Measurements from ENCODE around the gene MTG1.
"Not testable (repeated sequence)": the region's sequence is repeated elsewhere in the genome, so short reads cannot be mapped to it uniquely, and the experiment has no call there.

MTG1 gene

GRCh38 chr10:133379801-133380666 lies 13.9 kb upstream of the MTG1 start:
- Mint-ChIP-seq H3K4me1 (peaks cover 3% of the 10 kb centered on the region), H3K27ac (no peak overlapping the region), H3K36me3 (ENCODE audit: low read depth) (peaks cover 2% of the 10 kb centered on the region), H3K9me3 (no peaks in the 10 kb centered on the region), H3K27me3 (no peaks in the 10 kb centered on the region), H3K4me3 (peak overlapping the region; percentile 61)
- DNase-seq (no peak), ATAC-seq (no peak)

GRCh38 chr10:133381036-133381435 lies 12.9 kb upstream of the MTG1 start:
- no peak for ATAC-seq
- Mint-ChIP-seq H3K27ac (no peak overlapping the region), H3K4me1 (peaks cover 3% of the 10 kb centered on the region), H3K4me3 (no peak overlapping the region), H3K9me3 (no peaks in the 10 kb centered on the region), H3K36me3 (ENCODE audit: low read depth) (peaks cover 2% of the 10 kb centered on the region), H3K27me3 (no peaks in the 10 kb centered on the region)
- no peak for DNase-seq

DNA sequence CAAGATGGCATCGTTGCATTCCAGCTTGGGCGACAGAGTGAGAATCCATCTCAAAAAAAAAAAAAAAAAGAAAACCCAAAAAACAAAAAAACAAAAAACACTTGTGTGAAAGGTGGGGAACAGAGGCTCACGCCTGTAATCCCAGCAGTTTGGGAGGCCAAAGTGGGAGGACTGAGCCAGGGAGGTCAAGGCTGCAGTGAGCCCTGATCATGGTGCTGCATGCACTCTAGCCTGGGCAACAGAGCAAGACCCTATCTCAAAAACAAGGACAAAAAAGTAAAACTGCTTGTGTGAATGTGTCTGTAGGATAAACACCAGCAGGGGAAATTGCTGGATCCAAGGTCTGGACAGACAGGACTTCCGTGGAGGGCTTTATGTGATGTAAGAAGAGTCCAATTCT lies 10.4 kb upstream of the MTG1 start:
- Mint-ChIP-seq H3K36me3 (ENCODE audit: low read depth) (peaks cover 2% of the 10 kb centered on the region), H3K4me3 (no peak overlapping the region), H3K4me1 (peaks cover 10% of the 10 kb centered on the region), H3K27ac (no peak overlapping the region), H3K27me3 (no peaks in the 10 kb centered on the region), H3K9me3 (no peaks in the 10 kb centered on the region)
- no peak for ATAC-seq
- no peak for DNase-seq

GRCh38 chr10:133384071-133384470 lies 9.9 kb upstream of the MTG1 start:
- ATAC-seq (no peak), DNase-seq (no peak)
- H3K27me3 Mint-ChIP-seq: no peaks in the 10 kb centered on the region
- peaks cover 15% of the 10 kb centered on the region for H3K4me1 Mint-ChIP-seq
- H3K27ac Mint-ChIP-seq: no peak overlapping the region
- no peak overlapping the region for H3K4me3 Mint-ChIP-seq
- no peaks in the 10 kb centered on the region for H3K9me3 Mint-ChIP-seq
- H3K36me3 Mint-ChIP-seq (ENCODE audit: low read depth): peaks cover 2% of the 10 kb centered on the region

DNA sequence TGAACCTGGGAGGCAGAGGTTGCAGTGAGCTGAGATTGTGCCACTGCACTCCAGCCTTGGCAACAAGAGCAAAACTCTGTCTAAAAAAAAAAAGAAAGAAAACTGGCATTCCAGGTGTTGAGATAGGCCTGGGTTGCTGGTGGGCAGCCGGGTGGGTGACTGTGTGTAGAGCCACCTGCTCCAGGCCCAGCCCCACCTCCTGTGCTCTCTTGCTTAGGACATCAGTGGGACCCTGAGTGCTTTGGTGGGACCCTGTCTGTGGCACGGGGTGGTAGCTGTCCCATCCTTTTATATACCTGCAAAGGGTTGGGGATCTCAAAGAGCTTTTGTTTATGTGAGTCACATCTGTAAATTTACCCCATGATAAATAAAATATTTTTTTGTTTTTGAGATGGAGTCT lies 8.7 kb upstream of the MTG1 start:
- ATAC-seq (no peak), DNase-seq (no peak)
- H3K4me1 Mint-ChIP-seq: peaks cover 23% of the 10 kb centered on the region
- H3K27ac Mint-ChIP-seq: no peak overlapping the region
- no peak overlapping the region for H3K4me3 Mint-ChIP-seq
- H3K9me3 Mint-ChIP-seq: no peaks in the 10 kb centered on the region
- peaks cover 2% of the 10 kb centered on the region for H3K36me3 Mint-ChIP-seq (ENCODE audit: low read depth)
- H3K27me3 Mint-ChIP-seq: no peaks in the 10 kb centered on the region

GRCh38 chr10:133386951-133387350 lies 7.0 kb upstream of the MTG1 start:
- not testable (repeated sequence) for DNase-seq; H3K36me3 Mint-ChIP-seq (ENCODE audit: low read depth); ATAC-seq; H3K9me3 Mint-ChIP-seq; H3K4me3 Mint-ChIP-seq; H3K27ac Mint-ChIP-seq; H3K27me3 Mint-ChIP-seq
- peaks cover 37% of the 10 kb centered on the region for H3K4me1 Mint-ChIP-seq

DNA sequence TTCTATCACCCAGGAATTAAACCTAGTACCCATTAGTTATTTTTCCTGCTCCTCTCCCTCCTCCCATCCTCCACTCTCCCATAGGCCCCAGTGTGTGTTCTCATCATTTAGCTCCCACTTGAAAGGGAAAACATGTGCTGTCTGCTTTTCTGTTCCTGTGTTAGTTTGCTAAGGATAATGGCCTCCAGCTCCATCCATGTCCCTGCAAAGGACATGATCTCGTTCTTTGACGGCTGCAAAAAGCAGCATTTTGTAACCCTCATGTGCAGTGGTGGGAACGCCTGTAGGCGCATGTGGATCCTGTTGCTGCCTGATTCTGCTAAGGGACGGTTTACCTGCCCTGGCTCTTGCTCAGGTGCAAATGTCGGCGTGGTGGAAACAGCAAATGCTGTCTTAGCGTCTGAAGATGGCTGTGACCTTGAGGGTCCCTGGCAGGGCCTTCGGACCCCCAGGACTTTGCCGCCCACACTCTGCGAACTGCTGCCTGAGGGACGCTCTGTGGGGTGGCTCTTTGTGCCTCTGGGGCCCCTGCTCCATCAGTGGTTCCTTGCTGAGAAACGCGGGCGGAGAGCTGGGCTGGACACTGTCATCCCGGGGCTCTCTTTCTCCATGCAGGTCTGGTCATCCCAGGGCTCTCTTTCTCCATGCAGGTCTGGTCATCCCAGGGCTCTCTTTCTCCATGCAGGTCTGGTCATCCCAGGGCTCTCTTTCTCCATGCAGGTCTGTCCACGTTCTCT lies 5.6 kb upstream of the MTG1 start:
- DNase-seq (peak; percentile 2), ATAC-seq (no peak)
- peak overlapping the region; percentile 81 for H3K4me3 Mint-ChIP-seq
- H3K9me3 Mint-ChIP-seq: no peaks in the 10 kb centered on the region
- H3K36me3 Mint-ChIP-seq (ENCODE audit: low read depth): no peaks in the 10 kb centered on the region
- peaks cover 45% of the 10 kb centered on the region for H3K4me1 Mint-ChIP-seq
- peak overlapping the region; percentile 93 for H3K27ac Mint-ChIP-seq
- no peaks in the 10 kb centered on the region for H3K27me3 Mint-ChIP-seq

DNA sequence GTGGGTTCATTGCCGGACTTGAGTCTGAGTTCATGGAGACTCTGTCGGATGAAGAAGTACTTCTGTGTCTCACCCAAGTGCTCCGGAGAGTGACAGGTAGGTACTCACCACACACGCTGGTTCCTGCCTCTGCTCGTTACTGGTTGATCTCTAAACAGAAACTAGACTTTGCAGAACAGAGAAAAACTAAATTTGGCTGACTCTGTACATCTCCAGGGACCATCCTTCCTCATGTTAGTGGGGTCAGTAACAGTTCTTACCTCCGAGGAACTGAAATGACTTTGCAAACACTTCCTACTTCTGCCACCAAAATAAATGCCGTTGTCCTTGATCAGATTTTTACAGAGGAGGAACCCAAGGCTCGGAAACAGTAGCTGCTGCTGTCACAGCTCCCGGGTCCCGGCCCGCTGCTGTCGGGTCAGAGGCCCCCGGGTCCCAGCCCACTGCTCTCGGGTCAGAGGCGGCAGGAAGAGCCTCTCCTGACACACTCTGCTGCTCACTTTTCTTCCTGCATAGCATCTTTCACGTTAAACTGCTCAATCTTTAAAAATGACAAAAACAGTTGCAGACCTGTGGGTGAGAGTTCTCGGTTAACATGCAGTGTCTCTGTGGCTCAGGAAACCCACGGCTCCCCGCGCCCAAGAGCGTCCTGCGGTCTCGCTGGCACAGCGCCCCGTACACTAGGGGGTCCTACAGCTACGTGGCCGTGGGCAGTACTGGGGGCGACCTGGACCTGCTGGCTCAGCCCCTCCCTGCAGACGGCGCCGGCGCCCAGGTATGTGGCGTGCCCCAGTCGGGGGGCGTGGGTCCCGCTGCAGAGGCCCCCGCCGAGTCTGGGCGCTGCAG lies 4.8 kb upstream of the MTG1 start:
- H3K27ac Mint-ChIP-seq: peak overlapping the region; percentile 93
- H3K4me3 Mint-ChIP-seq: peak overlapping the region; percentile 81
- peaks cover 48% of the 10 kb centered on the region for H3K4me1 Mint-ChIP-seq
- ATAC-seq (peak; percentile 18), DNase-seq (peak; percentile 44)
- no peaks in the 10 kb centered on the region for H3K9me3 Mint-ChIP-seq
- H3K36me3 Mint-ChIP-seq (ENCODE audit: low read depth): no peaks in the 10 kb centered on the region
- no peaks in the 10 kb centered on the region for H3K27me3 Mint-ChIP-seq

DNA sequence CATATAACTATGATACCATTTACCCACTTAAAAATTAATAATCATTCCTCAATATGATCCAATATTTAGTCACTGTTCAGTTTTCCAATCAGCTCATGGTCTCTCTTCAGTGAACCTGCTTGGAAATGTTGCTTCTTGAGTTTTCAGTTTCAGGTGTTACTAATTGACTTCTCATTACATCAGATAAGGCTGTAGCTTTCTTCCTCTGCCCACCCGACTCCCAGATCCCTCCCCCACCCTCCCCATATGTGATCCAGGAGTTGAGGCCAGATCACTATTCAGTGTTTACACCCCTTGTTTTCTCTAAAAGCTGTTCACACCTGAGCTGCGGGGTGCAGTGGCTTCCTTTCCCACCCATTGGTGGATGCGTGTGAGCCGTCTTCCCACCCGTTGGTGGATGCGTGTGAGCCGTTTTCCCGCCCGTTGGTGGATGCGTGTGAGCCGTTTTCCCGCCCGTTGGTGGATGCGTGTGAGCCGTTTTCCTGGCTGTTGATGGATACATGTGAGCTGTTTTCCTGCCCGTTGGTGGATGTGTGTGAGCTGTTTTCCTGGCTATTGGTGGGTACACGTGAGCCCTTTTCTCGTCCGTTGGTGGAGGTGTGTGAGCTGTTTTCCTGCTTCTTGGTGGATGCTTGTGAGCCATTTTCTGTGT lies 3.2 kb upstream of the MTG1 start:
- H3K27ac Mint-ChIP-seq: peak overlapping the region; percentile 95
- ATAC-seq (peak; percentile 15), DNase-seq (no peak)
- no peaks in the 10 kb centered on the region for H3K27me3 Mint-ChIP-seq
- no peaks in the 10 kb centered on the region for H3K9me3 Mint-ChIP-seq
- peaks cover 8% of the 10 kb centered on the region for H3K36me3 Mint-ChIP-seq (ENCODE audit: low read depth)
- peaks cover 58% of the 10 kb centered on the region for H3K4me1 Mint-ChIP-seq
- H3K4me3 Mint-ChIP-seq: peak overlapping the region; percentile 81

DNA sequence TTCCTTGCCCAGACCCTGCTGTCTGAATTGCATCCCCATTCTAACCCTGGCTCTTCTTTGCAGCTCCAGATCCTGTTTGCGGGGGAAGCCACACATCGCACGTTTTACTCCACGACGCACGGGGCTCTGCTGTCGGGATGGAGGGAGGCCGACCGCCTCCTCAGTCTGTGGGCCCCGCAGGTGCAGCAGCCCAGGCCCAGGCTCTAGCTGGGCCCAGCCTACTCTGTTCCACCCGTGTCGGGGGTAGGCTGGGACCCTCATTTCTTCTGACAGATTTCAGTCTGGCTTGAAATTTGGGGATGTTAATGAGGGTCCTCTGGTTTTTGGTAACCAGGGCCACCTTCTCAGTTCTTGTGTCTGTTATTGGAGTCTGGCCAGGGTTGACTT lies 2.7 kb upstream of the MTG1 start:
- Mint-ChIP-seq H3K4me3 (peak overlapping the region; percentile 50), H3K27me3 (no peaks in the 10 kb centered on the region), H3K9me3 (no peaks in the 10 kb centered on the region), H3K27ac (peak overlapping the region; percentile 95), H3K36me3 (ENCODE audit: low read depth) (peaks cover 11% of the 10 kb centered on the region), H3K4me1 (peaks cover 60% of the 10 kb centered on the region)
- no peak for DNase-seq
- no peak for ATAC-seq

DNA sequence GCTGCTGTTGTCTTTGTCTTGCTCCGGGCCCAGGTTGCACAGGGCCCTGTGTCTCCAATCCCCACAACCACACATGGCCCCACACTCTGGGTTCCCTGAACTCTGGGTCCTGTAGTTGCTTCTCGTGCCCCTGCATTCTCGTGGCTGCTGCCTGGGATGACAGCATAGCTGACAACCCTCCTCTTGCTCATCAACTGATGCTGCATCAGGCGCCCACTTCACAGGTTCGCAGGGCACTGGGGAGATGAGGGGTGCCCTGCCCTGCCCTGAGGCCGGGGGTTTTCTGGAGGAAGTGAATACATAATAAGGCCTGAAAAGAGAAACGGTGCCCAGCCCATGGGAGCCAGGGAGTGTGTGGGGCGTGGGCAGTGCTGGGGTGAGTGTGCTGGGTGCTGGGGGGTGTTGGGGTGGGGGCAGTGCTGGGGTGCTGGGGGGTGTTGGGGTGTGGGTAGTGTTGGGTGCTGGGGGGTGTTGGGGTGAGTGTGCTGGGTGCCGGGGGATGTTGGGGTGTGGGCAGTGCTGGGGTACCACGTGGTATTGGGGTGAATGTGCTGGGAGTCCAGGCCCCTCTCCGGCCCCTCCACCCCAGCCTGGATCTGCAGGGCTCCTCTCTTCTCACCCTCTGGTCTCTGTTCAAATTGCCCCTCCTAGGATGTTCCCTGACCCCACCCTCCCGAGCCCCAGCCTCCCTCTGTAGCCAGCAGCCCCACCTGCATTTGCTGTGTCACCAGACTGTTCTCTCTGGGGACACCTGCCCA lies 2.0 kb upstream of the MTG1 start:
- peak overlapping the region; percentile 50 for H3K4me3 Mint-ChIP-seq
- H3K27me3 Mint-ChIP-seq: no peaks in the 10 kb centered on the region
- peaks cover 15% of the 10 kb centered on the region for H3K36me3 Mint-ChIP-seq (ENCODE audit: low read depth)
- H3K4me1 Mint-ChIP-seq: peaks cover 62% of the 10 kb centered on the region
- peak; percentile 34 for ATAC-seq
- no peaks in the 10 kb centered on the region for H3K9me3 Mint-ChIP-seq
- peak; percentile 61 for DNase-seq
- peak overlapping the region; percentile 95 for H3K27ac Mint-ChIP-seq

GRCh38 chr10:133393401-133394063 lies 425 bp upstream of the MTG1 start:
- ATAC-seq (no peak), DNase-seq (no peak)
- Mint-ChIP-seq H3K9me3 (no peaks in the 10 kb centered on the region), H3K36me3 (ENCODE audit: low read depth) (peaks cover 26% of the 10 kb centered on the region), H3K4me1 (peaks cover 55% of the 10 kb centered on the region), H3K27ac (peak overlapping the region; percentile 67), H3K27me3 (no peaks in the 10 kb centered on the region), H3K4me3 (peak overlapping the region; percentile 96)

- ATAC-seq (no peak), DNase-seq (no peak)
- peaks cover 26% of the 10 kb centered on the region for H3K36me3 Mint-ChIP-seq (ENCODE audit: low read depth)
- H3K27me3 Mint-ChIP-seq: no peaks in the 10 kb centered on the region
- peaks cover 50% of the 10 kb centered on the region for H3K4me1 Mint-ChIP-seq
- H3K9me3 Mint-ChIP-seq: no peaks in the 10 kb centered on the region
- peak overlapping the region; percentile 96 for H3K4me3 Mint-ChIP-seq
- H3K27ac Mint-ChIP-seq: peak overlapping the region; percentile 93
These were observed 854 bp downstream of the MTG1 start for GRCh38 chr10:133394801-133395221.

Measured in activated naive CD8-positive, alpha-beta T cell treated with anti-CD3 and anti-CD28 coated beads, Interleukin-2, amount 50 U/mL, for 24 hours (primary cell).